K562 (cell line): Measurements from ENCODE around the gene ANKRD60. TPM values are rescaled to one million over a fixed set of nuclear protein-coding genes. Genes with fewer than 3 reads are reported as not detected.
A peak's percentile ranks its signal among the peaks of the same experiment; 100 is the strongest.

Experiments used
- BRF1 ChIP-seq: IDR thresholded peaks from 3 replicates; pipeline ENCODE4 v1.6.1; 2011; ENCODE audit warnings: borderline replicate concordance, mild to moderate bottlenecking; ENCODE audit not compliant: insufficient read length; ENCODE audit errors: extremely low read depth
- CREB1 ChIP-seq, 2 experiments: sonication (generic) in 1 of 2; formaldehyde crosslinking in 1 of 2; IDR thresholded peaks; 2 replicates each; pipeline versions ENCODE4 v1.6.1 to v1.8.0; 2012 to 2022; ENCODE audit warnings: inconsistent platforms in 1 of 2, mild to moderate bottlenecking in 1 of 2, missing genetic modification reagents in 1 of 2, moderate library complexity in 1 of 2
- DMBX1 ChIP-seq: fragments of 250-450 bp; sonication (Bioruptor Pico); IDR thresholded peaks from 2 replicates; pipeline ENCODE4 v1.8.0; 2022; ENCODE audit warnings: inconsistent platforms, mild to moderate bottlenecking, moderate library complexity, borderline replicate concordance
- EHMT2 ChIP-seq: fragments of 450-650 bp; IDR thresholded peaks from 2 replicates; pipeline ENCODE4 v1.6.1; 2018; ENCODE audit warnings: antibody characterized with exemption
- FOXM1 ChIP-seq, 2 experiments: fragments of 450-650 bp in 1 of 2; sonication (generic) in 1 of 2; formaldehyde crosslinking in 1 of 2; IDR thresholded peaks; 2 replicates each; pipeline versions ENCODE4 v1.6.1 to v1.9.0; 2017 to 2022; ENCODE audit warnings: low read depth in 2 of 2, mild to moderate bottlenecking in 2 of 2, missing genetic modification reagents in 1 of 2, moderate library complexity in 1 of 2
- HNRNPK ChIP-seq: fragments of 200-400 bp; formaldehyde crosslinking; IDR thresholded peaks from one replicate; pipeline ENCODE4 v1.6.1; 2018; ENCODE audit warnings: mild to moderate bottlenecking, low read depth, low read length; ENCODE audit not compliant: poor library complexity, severe bottlenecking
- MAX ChIP-seq: sonication (generic); formaldehyde crosslinking; IDR thresholded peaks from 2 replicates; pipeline ENCODE4 v1.9.0; 2022; ENCODE audit warnings: mild to moderate bottlenecking, missing genetic modification reagents
- MBD2 ChIP-seq: sonication (generic); IDR thresholded peaks from 2 replicates; pipeline ENCODE4 v1.6.1; 2016; ENCODE audit warnings: low read depth, borderline replicate concordance
- RREB1 ChIP-seq: fragments of 250-450 bp; sonication (Bioruptor Pico); IDR thresholded peaks from 2 replicates; pipeline ENCODE4 v1.4.0; 2020
- SETDB1 ChIP-seq: IDR thresholded peaks from one replicate; pipeline ENCODE4 v1.6.1; 2012; ENCODE audit warnings: low read length, control low read depth, inconsistent platforms
- SUPT5H ChIP-seq: fragments of 450-650 bp; IDR thresholded peaks from 2 replicates; pipeline ENCODE4 v1.6.1; 2016
- TRIM24 ChIP-seq, 2 experiments: fragments of 450-650 bp; IDR thresholded peaks; 2 replicates each; pipeline ENCODE4 v1.6.1; 2016
- TRIM28 ChIP-seq: fragments of 450-650 bp; IDR thresholded peaks from 2 replicates; pipeline ENCODE4 v1.6.1; 2017
- ZBTB11 ChIP-seq, 3 experiments: fragments of 200-800 bp in 1 of 3; fragments of 250-450 bp in 1 of 3; fragments of 450-650 bp in 1 of 3; sonication (Bioruptor Pico) in 1 of 3; sonication (Bioruptor generic) in 1 of 3; formaldehyde crosslinking in 1 of 3; IDR thresholded peaks; 2 replicates each; pipeline versions ENCODE4 v1.6.1 to v1.8.0; 2016 to 2022; ENCODE audit warnings: mild to moderate bottlenecking in 2 of 3, missing genetic modification characterization in 2 of 3, missing compliant biosample characterization in 1 of 3, moderate library complexity in 1 of 3
- ZNF512 ChIP-seq: IDR thresholded peaks from 2 replicates; pipeline ENCODE4 v1.6.1; 2016; ENCODE audit warnings: missing genetic modification characterization, missing compliant biosample characterization
- ZNF75A ChIP-seq: fragments of 450-650 bp; formaldehyde crosslinking; IDR thresholded peaks from 2 replicates; pipeline ENCODE4 v1.4.0; 2020; ENCODE audit warnings: mild to moderate bottlenecking
- polyA plus RNA-seq, 8 experiments: library from polyadenylated mRNA; depleted of rRNA in 4 of 8; stranded (reverse) in 5 of 8; unstranded in 3 of 8; fragments of >200 nt; fragmentation: Nextera tagmentation in 2 of 8; fragmentation: Illumina TruSeq in 1 of 8; extraction: Ambion mirVana in 2 of 8; extraction: Trizol in 1 of 8; gene quantifications; 2 replicates each; pipeline versions ENCODE4 v1.2.1 to v1.2.3, GENCODE V29; 2011 to 2014; ENCODE audit warnings: inconsistent platforms in 1 of 8, missing spikeins in 1 of 8
- total RNA-seq, 7 experiments: library from RNA; depleted of rRNA in 6 of 7; stranded (reverse); fragments of >200 nt in 6 of 7; fragmentation: Illumina TruSeq in 2 of 7; extraction: Trizol in 2 of 7; gene quantifications; 2 replicates each; pipeline versions ENCODE4 v1.2.1 to v1.2.3, GENCODE V29; 2011 to 2021; ENCODE audit warnings: low replicate concordance in 1 of 7

The ANKRD60 gene
- total and polyA plus RNA-seq, 9 of the 15 experiments (the other 6 are each of a cell fraction or from before 2014, with no cell fraction given), result not detected

- no peak for TF ChIP-seq RREB1 (CRISPR knock-in tag)
- peak in 1 of 2 experiments; percentile 60; a peak in 1 of 4 replicates for TF ChIP-seq TRIM24 (IDR thresholded peaks at IDR 0.05)
- no peak for TF ChIP-seq SETDB1
- no peak for TF ChIP-seq SUPT5H
- no peak for TF ChIP-seq ZBTB11 (CRISPR knock-in tag; IDR thresholded peaks at IDR 0.05)
- no peak for TF ChIP-seq CREB1 (IDR thresholded peaks at IDR 0.05)
- TF ChIP-seq CREB1 (CRISPR knock-in tag; IDR thresholded peaks at IDR 0.05), result no peak
- TF ChIP-seq FOXM1 (IDR thresholded peaks at IDR 0.05; ENCODE audit: low read depth), result no peak
- no peak for TF ChIP-seq FOXM1 (CRISPR knock-in tag; IDR thresholded peaks at IDR 0.05; ENCODE audit: low read depth)
- TF ChIP-seq MAX, result no peak
- no peak for TF ChIP-seq EHMT2
- no peak for TF ChIP-seq ZNF75A (CRISPR knock-in tag)
- peak; percentile 74; the same call in 1 of the 2 replicates for TF ChIP-seq TRIM28
- TF ChIP-seq BRF1, result no peak
- no peak for TF ChIP-seq MBD2
- TF ChIP-seq ZNF512 (tag), result no peak
- TF ChIP-seq DMBX1 (CRISPR knock-in tag), result no peak
- no peak for TF ChIP-seq HNRNPK
Observed at GRCh38 chr20:58218665-58219341, 9.7 kb downstream of the ANKRD60 start (continued).
